KOPT-K1 (cell line): ENCODE data around the gene DIRAS1.

Experiments used
- H3K27ac ChIP-seq: fragments of 200-600 bp; sonication (generic); 2 replicates; pipeline ENCODE4 v1.5.1; 2016; ENCODE audit warnings: antibody characterized with exemption, mild to moderate bottlenecking, low read depth, low read length; ENCODE audit not compliant: poor library complexity, severe bottlenecking
- H3K36me3 ChIP-seq: fragments of 200-600 bp; sonication (generic); 2 replicates; pipeline ENCODE4 v1.5.1; 2017; ENCODE audit warnings: antibody characterized with exemption, mild to moderate bottlenecking, low read length, moderate library complexity; ENCODE audit not compliant: insufficient read depth
- H3K9me3 ChIP-seq: fragments of 200-600 bp; sonication (generic); 2 replicates; pipeline ENCODE4 v1.5.1; 2017; ENCODE audit warnings: antibody characterized with exemption, low read length, mild to moderate bottlenecking; ENCODE audit not compliant: insufficient read depth, poor library complexity, severe bottlenecking

The DIRAS1 gene

DNA sequence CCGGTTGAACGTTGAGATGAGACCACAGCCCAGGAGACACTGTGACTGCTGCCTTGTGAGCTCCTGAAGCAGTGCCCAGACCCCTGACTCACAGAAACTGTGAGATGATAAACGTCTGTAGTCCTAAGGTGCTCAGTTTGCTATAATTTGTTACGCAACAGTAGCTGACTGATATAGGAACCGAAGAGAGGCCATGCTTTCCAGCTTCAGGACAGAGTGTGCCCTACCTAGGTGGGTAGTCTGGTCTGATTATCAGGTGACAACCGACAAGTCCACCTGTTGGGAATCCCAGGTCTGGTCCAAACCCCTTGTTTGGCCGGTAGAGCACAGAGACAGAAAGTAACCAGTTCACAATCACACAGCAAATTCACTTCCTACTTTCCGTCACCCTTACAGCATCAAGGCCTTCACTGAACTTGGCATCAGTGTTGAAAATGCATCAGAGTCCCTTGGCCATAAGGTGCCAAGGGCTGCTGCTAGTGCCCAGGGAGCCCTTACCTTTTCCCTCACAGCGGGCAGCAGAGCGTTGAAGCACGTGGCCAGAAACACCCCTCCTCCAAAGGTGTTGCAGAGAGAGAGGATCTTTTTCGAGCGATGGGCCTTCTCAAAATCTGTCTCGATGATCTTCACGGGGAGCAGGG is 15.5 kb upstream of the DIRAS1 start:
- H3K27ac ChIP-seq, result no peak overlapping the region
- no peaks in the 10 kb centered on the region for H3K9me3 ChIP-seq
- H3K36me3 ChIP-seq, result peaks cover 56% of the 10 kb centered on the region

GRCh38 chr19:2735374-2735773 is 14.2 kb upstream of the DIRAS1 start:
- no peak overlapping the region for H3K27ac ChIP-seq
- no peaks in the 10 kb centered on the region for H3K9me3 ChIP-seq
- peaks cover 67% of the 10 kb centered on the region for H3K36me3 ChIP-seq

GRCh38 chr19:2734589-2735288 is 13.6 kb upstream of the DIRAS1 start:
- Histone ChIP-seq H3K36me3 (peaks cover 67% of the 10 kb centered on the region), H3K27ac (no peak overlapping the region), H3K9me3 (no peaks in the 10 kb centered on the region)

DNA sequence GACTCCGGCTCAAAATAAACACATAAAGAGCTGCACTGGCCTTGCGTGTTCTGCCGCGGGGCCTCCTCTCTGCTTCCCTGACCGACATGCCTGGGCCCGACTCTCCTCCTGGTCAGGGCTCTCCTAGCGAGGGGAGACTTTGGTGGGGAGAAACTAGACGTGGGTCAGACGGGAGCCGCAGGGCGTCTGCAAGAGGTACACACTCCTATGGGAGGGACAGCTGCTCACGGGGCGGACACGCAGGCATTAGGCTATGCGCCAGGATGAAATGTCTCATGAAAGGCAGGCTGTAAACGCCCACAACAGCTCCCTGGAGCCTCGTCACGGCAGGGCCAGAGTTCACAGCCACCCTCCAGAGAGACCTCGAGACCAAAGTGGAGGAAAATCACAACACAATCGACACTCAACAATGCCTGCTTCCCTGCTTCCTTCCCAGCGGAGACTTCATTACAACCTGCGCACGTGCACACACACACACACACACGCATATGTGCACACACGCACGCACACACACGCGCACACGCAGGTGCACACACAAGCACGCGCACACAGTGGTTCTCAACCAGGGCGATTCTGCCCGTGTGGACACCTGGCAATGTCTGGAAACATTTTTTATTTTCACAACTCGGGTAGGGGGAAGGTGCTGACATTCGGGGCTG is 12.9 kb upstream of the DIRAS1 start:
- Histone ChIP-seq H3K27ac (no peak overlapping the region), H3K9me3 (no peaks in the 10 kb centered on the region), H3K36me3 (peaks cover 67% of the 10 kb centered on the region)

- no peaks in the 10 kb centered on the region for H3K9me3 ChIP-seq
- H3K27ac ChIP-seq, result no peak overlapping the region
- peaks cover 67% of the 10 kb centered on the region for H3K36me3 ChIP-seq
Measured at GRCh38 chr19:2732883-2733282, 11.7 kb upstream of the DIRAS1 start.

DNA sequence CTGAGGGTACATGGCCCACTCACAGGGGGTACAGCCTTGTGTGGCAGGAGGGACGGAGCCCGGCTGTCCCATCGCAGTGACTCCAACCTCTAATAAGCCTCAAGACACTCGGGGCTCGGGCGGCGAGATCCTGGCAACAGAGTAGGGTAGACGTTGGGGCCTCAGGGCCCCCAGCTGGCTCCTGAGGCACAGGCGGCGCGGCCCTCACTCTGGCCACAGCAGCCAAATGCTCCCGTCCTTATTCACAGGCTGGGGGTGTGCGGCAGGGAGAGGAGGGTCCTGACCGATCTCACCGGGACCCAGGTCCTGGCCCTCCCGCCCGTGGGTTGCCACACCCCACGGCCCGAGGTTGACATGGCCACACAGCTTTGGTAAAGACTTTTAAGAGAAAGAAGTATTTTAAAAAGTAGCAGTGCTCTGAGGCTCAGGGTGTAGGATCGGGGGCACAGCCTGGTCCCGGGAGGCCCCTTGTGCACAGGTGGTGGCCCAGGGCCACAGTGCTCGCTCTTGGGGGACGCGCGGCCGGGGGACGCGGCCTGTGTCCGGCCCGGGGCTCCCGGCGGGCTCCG is 11.1 kb upstream of the DIRAS1 start:
- Histone ChIP-seq H3K9me3 (no peaks in the 10 kb centered on the region), H3K27ac (no peak overlapping the region), H3K36me3 (peaks cover 66% of the 10 kb centered on the region)

DNA sequence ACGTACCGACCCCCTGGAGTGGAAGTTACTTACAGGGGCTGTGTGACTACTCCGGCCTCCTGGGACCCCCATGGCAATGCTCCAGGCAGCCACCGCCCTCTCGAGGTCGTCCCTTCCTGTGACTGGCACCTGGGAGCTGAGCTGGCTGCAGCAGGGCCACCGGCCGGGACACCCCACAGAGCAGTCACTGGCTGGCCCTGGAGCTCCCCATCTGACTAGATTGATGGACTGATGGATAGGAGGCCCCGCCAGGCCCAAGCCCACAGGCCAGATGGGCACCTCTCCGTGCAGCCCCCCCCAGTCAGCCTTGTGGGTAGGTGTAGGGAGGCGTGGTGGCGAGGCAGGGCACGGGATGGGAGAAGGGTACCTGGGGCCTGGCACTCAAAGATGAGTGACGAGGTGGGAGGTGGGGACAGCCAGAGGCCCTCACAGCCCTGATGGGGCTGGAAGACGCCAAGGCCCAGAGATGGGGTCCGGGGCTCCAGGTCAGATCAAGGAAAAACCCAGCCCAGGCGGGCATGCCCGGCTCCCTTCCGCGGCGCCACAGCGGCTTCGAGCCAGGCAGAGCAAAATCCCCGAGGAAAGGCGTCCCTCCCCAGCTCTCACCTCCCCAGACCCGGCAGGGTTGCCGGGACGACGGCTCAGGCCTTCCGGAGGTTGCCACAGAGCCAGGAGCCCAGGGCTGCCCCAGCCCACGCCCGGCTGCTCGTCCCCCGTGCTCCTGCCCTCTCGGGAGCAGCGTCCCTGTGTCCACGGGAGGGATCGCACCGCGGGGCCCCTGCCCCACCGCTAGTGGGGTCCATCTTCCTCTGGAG is 10.2 kb upstream of the DIRAS1 start:
- Histone ChIP-seq H3K36me3 (peaks cover 57% of the 10 kb centered on the region), H3K27ac (no peak overlapping the region), H3K9me3 (no peaks in the 10 kb centered on the region)

DNA sequence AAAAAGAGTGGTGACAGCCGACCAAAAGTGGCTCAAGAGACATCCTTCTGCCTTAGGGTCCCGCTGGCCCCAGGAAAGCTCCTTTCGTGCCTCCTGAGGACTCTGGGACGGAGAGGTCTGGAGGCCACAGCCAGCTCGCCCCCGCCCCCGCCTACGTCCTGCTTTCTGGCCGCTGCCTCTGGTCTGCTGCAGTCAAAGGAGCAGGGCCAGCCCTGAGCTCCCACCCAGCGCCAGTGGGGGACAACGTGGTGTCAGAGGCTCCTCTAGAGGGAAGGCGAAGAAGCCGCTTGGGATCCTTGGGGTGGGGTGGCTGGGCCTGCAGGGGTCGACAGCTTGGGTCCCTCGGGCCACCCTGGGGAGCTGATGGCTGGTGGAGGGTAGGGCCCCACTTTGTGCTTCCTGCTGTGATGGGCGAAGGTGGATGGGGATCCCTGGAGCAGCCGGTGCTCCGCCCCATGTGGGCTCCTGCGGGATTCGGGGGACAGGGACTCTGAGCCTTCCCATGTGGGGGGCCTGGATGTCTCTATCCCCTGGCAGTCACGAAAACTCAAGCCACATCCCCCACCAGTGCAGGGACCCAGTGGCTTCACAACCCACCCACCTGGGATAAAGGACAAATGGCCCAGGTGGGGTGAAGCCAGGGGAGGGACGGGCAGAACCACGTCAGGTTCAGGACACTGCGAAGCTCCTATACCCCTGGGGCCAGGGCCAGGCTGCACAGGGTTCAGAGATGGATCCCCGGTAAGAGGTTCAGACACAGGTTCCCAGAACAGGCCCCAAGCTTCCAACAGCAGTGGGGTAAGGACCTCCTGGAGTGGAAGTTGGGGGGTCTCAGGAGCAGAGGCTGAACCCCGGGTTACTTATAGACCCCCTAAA is 9.0 kb upstream of the DIRAS1 start:
- no peak overlapping the region for H3K27ac ChIP-seq
- H3K36me3 ChIP-seq, result peaks cover 45% of the 10 kb centered on the region
- no peaks in the 10 kb centered on the region for H3K9me3 ChIP-seq

DNA sequence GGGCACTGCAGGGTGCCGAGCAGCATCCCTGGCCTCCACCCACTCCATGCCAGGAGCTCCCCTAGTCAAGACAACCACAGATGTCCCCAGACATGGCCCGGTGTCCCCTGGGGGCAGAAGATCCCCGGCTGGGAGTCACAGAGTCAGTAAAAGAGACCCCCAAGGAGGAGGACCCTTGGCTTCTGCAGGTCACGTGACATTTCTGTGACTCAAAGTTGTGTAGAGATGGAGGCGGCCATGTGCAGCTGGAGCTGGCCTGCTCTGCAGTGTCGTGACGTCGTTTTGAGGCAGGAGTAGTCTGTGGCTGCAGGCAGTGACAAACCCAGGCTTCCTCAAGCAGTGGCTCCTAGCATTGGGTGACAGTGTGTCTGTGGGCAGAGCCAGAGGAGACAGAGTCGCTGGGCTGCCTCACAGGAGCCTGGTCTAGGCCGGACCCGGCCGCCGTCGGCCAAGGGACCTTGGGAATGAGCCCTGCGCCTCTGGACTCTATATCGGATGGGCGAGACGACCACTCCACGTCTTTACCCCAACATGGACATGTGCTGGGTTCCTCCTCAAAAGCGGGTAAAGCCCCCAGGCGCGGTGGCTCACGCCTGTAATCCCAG is 7.7 kb upstream of the DIRAS1 start:
- no peaks in the 10 kb centered on the region for H3K9me3 ChIP-seq
- no peak overlapping the region for H3K27ac ChIP-seq
- peaks cover 32% of the 10 kb centered on the region for H3K36me3 ChIP-seq

DNA sequence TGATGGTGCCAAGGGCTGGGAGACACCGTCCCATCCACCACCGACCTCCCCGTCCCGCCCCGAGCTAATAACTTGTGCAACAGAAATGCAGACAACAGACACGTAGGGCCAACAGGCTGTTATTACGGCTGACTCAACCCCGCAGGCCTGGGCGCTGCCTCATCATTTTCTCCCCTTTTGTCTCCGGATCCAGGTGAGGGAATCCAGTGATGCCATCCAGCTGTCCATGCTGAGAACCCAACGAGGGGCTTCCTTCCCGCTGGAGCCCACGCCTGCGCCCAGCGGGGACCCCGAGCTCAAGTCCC is 6.4 kb upstream of the DIRAS1 start:
- no peak overlapping the region for H3K27ac ChIP-seq

DNA sequence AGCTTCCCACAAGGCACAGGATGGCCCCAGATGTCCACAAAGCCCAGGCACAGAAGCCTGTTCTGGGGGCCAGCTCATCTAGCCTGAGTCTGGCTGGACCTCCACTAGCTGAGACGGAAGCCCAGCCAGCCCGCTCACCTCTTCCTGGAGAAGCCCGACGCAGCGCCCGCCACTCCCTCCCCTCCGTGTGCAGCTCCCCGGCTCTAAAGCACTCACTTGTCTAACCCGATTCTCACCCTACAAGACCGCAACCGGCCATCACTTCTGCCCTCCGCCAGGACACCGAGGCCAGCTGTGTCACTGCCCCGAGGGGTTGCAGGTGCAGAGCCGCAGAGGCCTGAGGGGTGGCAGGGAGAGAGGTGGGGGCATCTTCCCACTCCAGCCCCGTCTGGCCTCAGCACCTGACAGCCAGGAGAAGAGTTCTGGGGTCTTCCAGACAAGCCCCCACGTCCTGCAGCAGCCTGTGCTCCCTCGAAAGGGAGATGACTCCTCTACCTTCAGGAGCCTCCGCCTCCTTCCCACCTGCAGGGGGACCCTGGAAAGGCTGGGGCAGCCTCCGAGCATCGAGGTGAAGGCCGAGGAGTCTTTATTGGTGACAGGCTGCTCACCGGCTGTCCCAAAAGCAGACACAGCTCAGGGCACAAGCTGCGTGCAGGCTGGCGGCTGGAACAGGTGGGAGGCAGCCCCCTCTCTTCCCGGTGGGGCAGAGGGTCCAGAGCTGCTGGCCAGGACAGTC is 5.9 kb upstream of the DIRAS1 start:
- H3K36me3 ChIP-seq, result peaks cover 16% of the 10 kb centered on the region; the same call in 1 of the 2 replicates
- no peaks in the 10 kb centered on the region for H3K9me3 ChIP-seq
- no peak overlapping the region for H3K27ac ChIP-seq

More for the DNA sequence above, 6.4 kb upstream of the DIRAS1 start:
- Histone ChIP-seq H3K36me3 (peaks cover 20% of the 10 kb centered on the region; the same call in 1 of the 2 replicates), H3K9me3 (no peaks in the 10 kb centered on the region)

GRCh38 chr19:2726160-2726855 is 5.1 kb upstream of the DIRAS1 start:
- Histone ChIP-seq H3K9me3 (no peaks in the 10 kb centered on the region), H3K27ac (no peak overlapping the region), H3K36me3 (peaks cover 8% of the 10 kb centered on the region; the same call in 1 of the 2 replicates)

- Histone ChIP-seq H3K9me3 (no peaks in the 10 kb centered on the region), H3K36me3 (no peaks in the 10 kb centered on the region), H3K27ac (no peak overlapping the region)
Measured at GRCh38 chr19:2724148-2724557, 3.0 kb upstream of the DIRAS1 start.
